Amygdala (tissue), 56 donors: ENCODE data around the gene ZNF484.
A peak's percentile ranks its signal among the peaks of the same experiment; 100 is the strongest.
"Not testable (repeated sequence)": the region's sequence is repeated elsewhere in the genome, so short reads cannot be mapped to it uniquely, and the experiment has no call there.

Source experiments
- DNase-seq, 56 donors: peaks; one replicate each; lab custom pipeline; 2025; lab: John Stamatoyannopoulos, UW

The ZNF484 gene

GRCh38 chr9:92796337-92796804, 81.5 kb downstream of the ZNF484 start:
- not testable (repeated sequence) for DNase-seq

GRCh38 chr9:92795598-92796336, 82.1 kb downstream of the ZNF484 start:
- DNase-seq: peak in 1 of 56 donors; percentile 7
